Nephron (organoid): ENCODE results near the gene CCRL2.

Experiments used
- H3K27ac Mint-ChIP-seq, 3 experiments: 2 replicates each; pipeline ENCODE4 v1.8.0; 2020; ENCODE audit warnings: mixed read lengths in 3 of 3, mild to moderate bottlenecking in 2 of 3, moderate library complexity in 1 of 3
- H3K27me3 Mint-ChIP-seq: 2 replicates; pipeline ENCODE4 v1.8.0; 2021; ENCODE audit warnings: low read depth, mild to moderate bottlenecking, moderate library complexity, mixed read lengths
- H3K36me3 Mint-ChIP-seq: 2 replicates; pipeline ENCODE4 v1.8.0; 2020; ENCODE audit warnings: low read depth, mixed read lengths
- H3K4me1 Mint-ChIP-seq: 2 replicates; pipeline ENCODE4 v1.8.0; 2020; ENCODE audit warnings: mixed read lengths
- H3K4me3 Mint-ChIP-seq, 3 experiments: 2 replicates each; pipeline ENCODE4 v1.8.0; 2020; ENCODE audit warnings: mild to moderate bottlenecking in 3 of 3, mixed read lengths in 3 of 3, moderate library complexity in 2 of 3
- H3K9me3 Mint-ChIP-seq: 2 replicates; pipeline ENCODE4 v1.8.0; 2020; ENCODE audit warnings: mixed read lengths
- TF ChIP-seq, protein P1 (sequence below), 3 experiments: fragments of 200-600 bp; sonication (generic); IDR thresholded peaks; one replicate each; pipeline ENCODE4 v1.5.0; 2021; ENCODE audit warnings: antibody characterized with exemption in 3 of 3; ENCODE audit not compliant: unreplicated experiment in 3 of 3

The CCRL2 gene

DNA sequence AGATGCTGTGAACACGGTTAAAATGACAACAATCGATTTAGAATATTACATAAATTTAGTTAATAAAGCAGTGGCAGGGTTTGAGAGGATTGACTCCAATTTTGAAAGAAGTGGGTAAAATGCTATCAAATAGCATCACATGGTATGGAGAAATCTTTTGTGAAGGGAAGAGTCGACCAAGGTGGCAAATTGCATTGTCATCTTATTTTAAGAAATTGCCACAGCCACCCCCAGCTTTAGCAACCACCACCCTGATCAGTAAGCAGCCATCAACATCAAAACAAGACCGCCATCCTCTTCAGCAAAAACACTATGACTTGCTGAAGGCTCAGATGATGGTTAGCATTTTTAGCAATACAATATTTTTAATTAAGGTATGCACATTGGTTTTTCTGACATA is 42.0 kb upstream of the CCRL2 start:
- Mint-ChIP-seq H3K4me3 (no peak overlapping the region), H3K36me3 (no peaks in the 10 kb centered on the region), H3K9me3 (no peaks in the 10 kb centered on the region), H3K27me3 (peaks cover 29% of the 10 kb centered on the region), H3K4me1 (no peaks in the 10 kb centered on the region), H3K27ac (no peak overlapping the region)
- TF ChIP-seq, protein P1, sequence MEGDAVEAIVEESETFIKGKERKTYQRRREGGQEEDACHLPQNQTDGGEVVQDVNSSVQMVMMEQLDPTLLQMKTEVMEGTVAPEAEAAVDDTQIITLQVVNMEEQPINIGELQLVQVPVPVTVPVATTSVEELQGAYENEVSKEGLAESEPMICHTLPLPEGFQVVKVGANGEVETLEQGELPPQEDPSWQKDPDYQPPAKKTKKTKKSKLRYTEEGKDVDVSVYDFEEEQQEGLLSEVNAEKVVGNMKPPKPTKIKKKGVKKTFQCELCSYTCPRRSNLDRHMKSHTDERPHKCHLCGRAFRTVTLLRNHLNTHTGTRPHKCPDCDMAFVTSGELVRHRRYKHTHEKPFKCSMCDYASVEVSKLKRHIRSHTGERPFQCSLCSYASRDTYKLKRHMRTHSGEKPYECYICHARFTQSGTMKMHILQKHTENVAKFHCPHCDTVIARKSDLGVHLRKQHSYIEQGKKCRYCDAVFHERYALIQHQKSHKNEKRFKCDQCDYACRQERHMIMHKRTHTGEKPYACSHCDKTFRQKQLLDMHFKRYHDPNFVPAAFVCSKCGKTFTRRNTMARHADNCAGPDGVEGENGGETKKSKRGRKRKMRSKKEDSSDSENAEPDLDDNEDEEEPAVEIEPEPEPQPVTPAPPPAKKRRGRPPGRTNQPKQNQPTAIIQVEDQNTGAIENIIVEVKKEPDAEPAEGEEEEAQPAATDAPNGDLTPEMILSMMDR (IDR thresholded peaks at IDR 0.05; ENCODE audit: unreplicated experiment in 3 of 3): no peak

DNA sequence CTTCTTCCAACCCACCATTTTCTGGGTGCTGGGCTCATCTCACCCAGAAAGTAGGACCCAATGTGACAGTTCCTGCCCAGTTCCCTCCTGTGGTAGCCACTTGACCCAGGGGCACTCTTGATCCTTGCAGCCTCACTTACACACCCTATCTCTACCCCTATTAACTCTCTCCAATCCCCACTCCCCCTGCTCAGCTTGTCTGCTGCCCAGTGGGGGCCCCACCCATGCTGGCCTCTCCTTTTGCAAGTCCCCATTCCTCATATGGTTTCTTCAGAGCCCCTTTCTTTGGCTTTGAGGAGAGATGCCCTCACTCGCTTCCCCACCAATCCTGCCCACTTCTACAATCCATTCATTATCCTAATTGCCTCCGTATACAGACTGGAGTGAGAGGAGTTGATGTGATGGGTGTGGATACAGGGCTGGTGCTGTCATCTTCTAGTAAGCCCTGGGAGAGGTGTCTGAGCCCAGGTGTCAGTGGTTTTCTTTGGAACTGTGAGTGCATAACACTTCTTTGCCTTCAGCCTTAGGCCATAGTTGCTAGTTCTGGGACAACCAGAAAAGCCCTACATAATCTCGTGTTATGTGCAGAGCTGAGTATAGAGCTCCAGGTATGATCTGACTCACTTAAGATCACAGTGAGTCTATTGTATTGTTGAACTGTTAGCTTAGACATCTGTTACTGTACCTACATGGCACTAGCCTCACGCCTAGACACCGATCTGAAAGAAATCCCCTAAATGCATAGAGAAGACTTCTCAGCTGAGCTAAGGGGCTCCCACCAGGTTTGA is 41.1 kb upstream of the CCRL2 start:
- TF ChIP-seq, protein P1 (IDR thresholded peaks at IDR 0.05; ENCODE audit: unreplicated experiment in 3 of 3): no peak
- Mint-ChIP-seq H3K36me3 (no peaks in the 10 kb centered on the region), H3K27ac (no peak overlapping the region)

DNA sequence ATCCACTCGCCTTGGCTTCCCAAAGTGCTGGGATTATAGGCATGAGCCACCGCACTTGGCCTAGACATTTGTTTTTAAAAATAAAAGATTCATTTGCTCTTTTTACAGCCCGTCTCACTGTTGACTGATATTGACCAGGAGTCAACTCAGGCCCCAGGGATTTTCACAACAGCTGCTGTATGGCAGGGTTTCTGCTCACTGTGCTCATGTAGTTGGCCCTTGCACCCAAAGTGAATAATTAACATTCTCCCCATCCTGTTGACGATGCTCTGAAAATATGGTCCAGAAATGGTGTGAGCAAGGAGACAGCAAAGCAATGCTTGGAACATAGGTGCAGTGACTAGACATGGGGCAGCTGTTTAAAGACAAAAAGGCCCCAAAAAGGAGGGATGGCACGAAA is 39.2 kb upstream of the CCRL2 start:
- TF ChIP-seq, protein P1 (IDR thresholded peaks at IDR 0.05; ENCODE audit: unreplicated experiment in 3 of 3): no peak
- H3K27ac Mint-ChIP-seq: no peak overlapping the region
- H3K36me3 Mint-ChIP-seq: no peaks in the 10 kb centered on the region
- no peaks in the 10 kb centered on the region for H3K9me3 Mint-ChIP-seq
- H3K4me3 Mint-ChIP-seq: no peak overlapping the region
- peaks cover 22% of the 10 kb centered on the region for H3K27me3 Mint-ChIP-seq
- peaks cover 5% of the 10 kb centered on the region for H3K4me1 Mint-ChIP-seq

More for the DNA sequence above, 41.1 kb upstream of the CCRL2 start:
- no peak overlapping the region for H3K4me3 Mint-ChIP-seq
- H3K4me1 Mint-ChIP-seq: peaks cover 5% of the 10 kb centered on the region
- peaks cover 30% of the 10 kb centered on the region for H3K27me3 Mint-ChIP-seq
- H3K9me3 Mint-ChIP-seq: no peaks in the 10 kb centered on the region

DNA sequence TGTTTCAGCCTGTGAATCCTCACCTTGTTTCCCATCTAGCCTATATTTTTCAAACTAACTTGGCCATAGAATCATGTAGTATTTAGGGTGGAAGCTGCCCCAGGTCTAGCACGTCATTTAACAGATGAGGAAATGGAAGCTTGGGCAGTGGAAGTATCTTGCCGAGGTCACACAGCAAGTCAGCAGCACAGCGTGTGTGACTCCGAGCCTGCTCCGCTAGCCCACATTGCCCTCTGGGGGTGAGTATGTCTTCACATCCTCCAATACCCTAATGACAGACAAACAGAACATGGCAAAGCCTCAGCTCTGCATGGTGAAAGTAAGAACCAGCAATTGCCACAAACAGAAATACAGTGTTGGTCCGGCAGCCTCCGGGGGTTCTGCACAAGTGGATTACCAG is 38.5 kb upstream of the CCRL2 start:
- Mint-ChIP-seq H3K4me1 (peaks cover 5% of the 10 kb centered on the region), H3K27me3 (peaks cover 29% of the 10 kb centered on the region), H3K27ac (no peak overlapping the region), H3K9me3 (no peaks in the 10 kb centered on the region), H3K4me3 (no peak overlapping the region), H3K36me3 (no peaks in the 10 kb centered on the region)
- TF ChIP-seq, protein P1 (IDR thresholded peaks at IDR 0.05; ENCODE audit: unreplicated experiment in 3 of 3): no peak

DNA sequence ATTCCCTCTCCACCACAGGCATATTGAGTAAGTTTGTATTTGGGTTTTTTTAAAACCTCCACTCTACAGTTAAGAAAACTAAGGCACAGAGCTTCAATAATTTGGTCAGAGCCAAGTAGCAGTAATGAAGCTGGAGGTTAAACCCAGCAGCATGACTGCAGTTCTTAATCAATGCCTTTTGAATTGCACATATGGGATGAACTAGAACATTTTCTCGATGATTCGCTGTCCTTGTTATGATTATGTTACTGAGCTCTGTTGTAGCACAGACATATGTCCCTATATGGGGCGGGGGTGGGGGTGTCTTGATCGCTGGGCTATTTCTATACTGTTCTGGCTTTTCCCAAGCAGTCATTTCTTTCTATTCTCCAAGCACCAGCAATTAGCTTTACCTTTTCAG is 37.9 kb upstream of the CCRL2 start:
- H3K4me3 Mint-ChIP-seq: no peak overlapping the region
- H3K27ac Mint-ChIP-seq: no peak overlapping the region
- peaks cover 32% of the 10 kb centered on the region for H3K27me3 Mint-ChIP-seq
- H3K36me3 Mint-ChIP-seq: no peaks in the 10 kb centered on the region
- TF ChIP-seq, protein P1 (IDR thresholded peaks at IDR 0.05; ENCODE audit: unreplicated experiment in 3 of 3): no peak
- H3K4me1 Mint-ChIP-seq: peaks cover 5% of the 10 kb centered on the region
- no peaks in the 10 kb centered on the region for H3K9me3 Mint-ChIP-seq

DNA sequence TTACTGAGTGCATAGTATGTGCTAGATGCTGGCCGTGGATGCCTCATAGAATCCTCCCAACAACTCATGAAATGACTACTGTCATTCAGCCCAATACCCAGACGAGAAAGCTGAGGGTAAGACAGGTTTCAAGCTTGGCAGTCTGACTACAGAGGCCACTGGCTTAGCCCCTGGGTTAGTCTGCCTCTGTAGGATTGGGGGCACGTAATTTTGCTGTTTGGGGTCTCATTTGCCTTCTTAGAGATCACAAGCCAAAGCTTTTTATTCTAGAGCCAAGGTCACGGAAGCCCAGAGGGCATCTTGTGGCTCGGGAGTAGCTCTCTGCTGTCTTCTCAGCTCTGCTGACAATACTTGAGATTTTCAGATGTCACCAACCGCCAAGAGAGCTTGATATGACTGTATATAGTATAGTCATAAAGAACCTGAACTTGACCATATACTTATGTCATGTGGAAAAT is 37.4 kb upstream of the CCRL2 start:
- Mint-ChIP-seq H3K9me3 (no peaks in the 10 kb centered on the region), H3K36me3 (no peaks in the 10 kb centered on the region), H3K4me3 (no peak overlapping the region), H3K27ac (no peak overlapping the region), H3K4me1 (peaks cover 5% of the 10 kb centered on the region), H3K27me3 (peaks cover 38% of the 10 kb centered on the region)
- TF ChIP-seq, protein P1 (IDR thresholded peaks at IDR 0.05; ENCODE audit: unreplicated experiment in 3 of 3): no peak
